GM21360 (cell line): Measurements from ENCODE around the gene CLDN2.
"Not testable (repeated sequence)": the region's sequence is repeated elsewhere in the genome, so short reads cannot be mapped to it uniquely, and the experiment has no call there.

ENCODE experiments used
- ATAC-seq: cut with Tn5 transposase; IDR thresholded peaks from one replicate; pipeline ENCODE4 v1.9.1; 2021; ENCODE audit warnings: mild to moderate bottlenecking, moderate library complexity; ENCODE audit not compliant: unreplicated experiment

The CLDN2 gene

DNA sequence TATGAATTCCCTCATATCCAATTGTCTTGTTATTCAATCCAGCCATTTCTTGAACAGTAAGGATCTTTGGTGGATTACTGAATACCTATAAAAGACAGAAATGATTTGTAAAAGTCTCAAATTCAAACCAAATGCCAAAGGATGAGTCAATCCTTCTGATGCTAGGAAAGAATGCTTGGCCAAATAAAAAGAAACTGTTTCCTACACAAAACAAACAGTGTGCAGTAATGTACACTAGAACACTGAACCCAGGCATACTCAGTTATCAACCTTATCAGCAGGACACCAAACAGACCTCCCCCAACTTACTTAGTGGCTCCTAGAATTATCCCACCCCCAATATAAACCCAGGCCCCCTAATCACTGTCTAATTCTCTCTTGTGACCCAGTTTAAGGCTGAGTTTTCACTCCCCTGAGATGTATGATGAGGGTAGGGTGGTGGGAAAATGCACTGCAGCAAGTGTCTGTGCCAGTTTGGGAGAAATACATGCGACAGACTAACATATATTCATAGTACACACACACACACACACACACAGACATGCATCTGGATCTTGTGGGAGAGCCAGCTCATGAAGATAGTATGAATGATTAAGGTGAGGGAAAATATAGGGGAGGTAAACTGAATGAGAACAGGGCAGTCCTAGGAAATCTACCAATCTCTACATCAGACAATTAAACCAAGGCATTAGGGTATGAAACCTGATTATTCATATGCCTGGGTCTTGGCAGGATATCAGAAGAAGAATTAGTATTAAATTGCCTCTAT lies 35.0 kb downstream of the CLDN2 start:
- ATAC-seq: no peak

- ATAC-seq: no peak
Measured at GRCh38 chrX:106957856-106958255, 37.7 kb downstream of the CLDN2 start.

DNA sequence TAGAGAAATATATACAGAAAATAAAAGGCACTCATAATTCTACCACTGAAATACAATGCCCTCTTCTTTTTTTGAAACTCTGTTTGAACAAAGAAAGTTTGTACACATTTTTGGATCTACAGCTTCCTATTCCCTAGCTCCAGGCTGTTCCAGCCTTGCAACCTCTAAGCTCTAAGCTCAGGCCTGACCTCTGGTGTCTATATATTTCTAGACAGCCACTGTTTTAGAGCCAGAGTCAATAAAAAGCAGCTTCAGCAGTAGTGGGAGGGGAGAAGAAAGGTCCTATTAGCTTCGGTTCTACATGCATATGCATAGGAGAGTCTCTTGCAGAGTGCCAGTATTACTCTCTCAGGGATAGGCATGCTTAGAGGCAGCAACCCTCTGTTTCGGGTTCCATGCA lies 39.7 kb downstream of the CLDN2 start:
- no peak for ATAC-seq

DNA sequence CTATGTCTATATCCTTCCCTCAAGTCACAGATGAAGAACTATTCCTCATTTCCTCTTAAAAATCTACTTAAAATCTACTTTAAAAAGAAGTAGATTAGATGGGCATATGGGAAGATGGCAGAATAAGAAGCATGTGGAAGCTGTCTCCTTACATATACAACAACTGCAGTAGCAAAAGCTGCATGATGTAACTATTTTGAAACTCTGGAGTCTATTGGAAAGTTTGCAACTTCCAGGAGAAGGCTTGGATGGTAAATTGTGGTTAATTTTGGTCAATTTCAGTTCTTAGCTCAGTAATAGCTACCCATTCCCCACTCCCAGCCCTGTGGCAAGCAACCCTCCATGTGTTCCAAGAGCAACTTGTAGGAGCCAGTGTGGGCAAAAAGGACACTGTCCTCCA lies 42.9 kb downstream of the CLDN2 start:
- ATAC-seq: no peak

- no peak for ATAC-seq
Measured at GRCh38 chrX:106964290-106964689, 44.1 kb downstream of the CLDN2 start.

- not testable (repeated sequence) for ATAC-seq
Measured at GRCh38 chrX:106966547-106966946, 46.3 kb downstream of the CLDN2 start.

DNA sequence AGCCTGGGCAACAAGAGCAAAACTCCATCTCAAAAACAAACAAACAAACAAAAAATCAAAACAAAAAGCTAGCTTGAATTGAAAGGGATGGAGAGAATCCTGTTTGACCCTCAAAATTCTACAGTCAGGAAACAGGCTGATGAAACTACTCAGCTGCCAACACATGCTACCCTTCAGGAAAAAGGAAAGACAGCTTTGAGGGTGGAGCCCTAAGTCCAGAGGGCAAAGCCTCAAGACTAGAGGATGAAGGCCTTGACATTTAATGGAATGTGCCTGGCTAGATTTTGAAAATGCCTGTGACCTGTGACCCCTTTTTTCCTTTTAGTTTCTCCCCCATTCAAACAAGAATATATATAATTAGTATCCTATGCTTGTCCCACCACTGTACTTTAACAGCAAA lies 52.7 kb downstream of the CLDN2 start:
- no peak for ATAC-seq

GRCh38 chrX:106973433-106974149 lies 53.4 kb downstream of the CLDN2 start:
- ATAC-seq: no peak

GRCh38 chrX:106976416-106976815 lies 56.2 kb downstream of the CLDN2 start:
- no peak for ATAC-seq
